Activated CD4-positive, CD25-positive, alpha-beta regulatory T cell (primary cell): ENCODE results near the gene MEGF9.

Experiments
- DNase-seq, 4 experiments: peaks; one replicate each; lab custom pipeline; 2025; lab: John Stamatoyannopoulos, UW

MEGF9 gene

DNA sequence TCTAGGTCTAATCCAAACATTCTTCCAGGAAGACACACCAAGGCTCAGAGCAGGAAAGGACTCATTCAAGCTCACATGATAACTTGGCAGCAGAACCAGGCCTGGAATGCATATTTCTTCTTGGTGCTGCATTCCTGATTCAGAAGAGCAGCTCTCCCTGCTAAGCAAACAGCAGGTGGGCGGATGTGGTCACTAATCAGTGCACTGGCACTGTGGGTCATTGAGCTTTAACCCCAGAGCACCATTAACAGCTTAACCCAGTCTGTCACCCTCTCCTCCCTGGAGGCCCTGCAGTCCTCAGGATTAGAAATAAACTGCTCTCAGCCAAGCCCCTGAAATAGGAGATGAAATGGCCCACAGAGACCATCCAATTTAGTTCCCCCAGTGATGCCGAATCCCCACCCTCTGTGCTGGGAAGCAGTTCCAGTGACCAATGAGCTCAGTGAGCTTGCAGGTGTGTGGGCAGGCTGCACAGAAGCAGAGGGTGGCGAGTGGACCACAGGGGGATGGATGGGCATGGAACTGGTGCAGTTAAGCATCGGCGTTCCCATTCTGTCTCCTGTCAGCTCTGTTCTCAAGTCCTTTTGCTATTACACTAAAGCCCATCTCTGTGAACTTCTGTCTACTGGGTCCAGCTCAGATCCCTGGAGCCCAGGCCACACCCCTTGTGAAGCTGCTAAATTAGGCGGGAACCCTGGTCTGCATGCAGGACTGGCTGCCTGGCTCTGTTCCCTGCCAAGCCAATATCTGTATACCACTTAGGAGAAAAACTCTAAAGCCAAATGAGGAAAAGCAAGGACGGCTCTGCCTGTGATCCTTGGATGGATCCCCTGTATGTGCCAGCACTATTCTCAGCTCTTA, 16.6 kb upstream of the MEGF9 start:
- no peak for DNase-seq

DNA sequence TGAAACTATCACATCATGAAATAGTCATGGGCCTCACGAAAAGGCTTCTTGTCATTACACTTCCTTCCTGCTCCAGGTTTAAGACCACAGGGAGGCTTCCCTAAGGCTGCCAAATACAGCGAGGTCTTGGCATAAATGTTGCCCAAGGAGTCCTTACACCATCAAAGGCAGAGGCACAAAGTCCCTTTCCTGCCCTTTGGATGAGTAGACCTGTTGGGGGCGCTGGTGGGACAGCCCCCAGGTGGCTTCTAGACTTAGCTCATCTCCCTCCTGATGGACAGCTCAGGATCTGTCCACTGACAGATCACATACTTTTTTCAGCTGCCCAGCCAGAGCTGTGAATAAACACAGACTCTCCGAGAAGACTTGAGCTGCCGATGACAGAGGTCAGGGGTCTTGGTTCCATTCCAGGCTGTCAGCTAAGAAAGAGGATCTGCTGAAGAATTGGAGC, 15.5 kb upstream of the MEGF9 start:
- no peak for DNase-seq

DNA sequence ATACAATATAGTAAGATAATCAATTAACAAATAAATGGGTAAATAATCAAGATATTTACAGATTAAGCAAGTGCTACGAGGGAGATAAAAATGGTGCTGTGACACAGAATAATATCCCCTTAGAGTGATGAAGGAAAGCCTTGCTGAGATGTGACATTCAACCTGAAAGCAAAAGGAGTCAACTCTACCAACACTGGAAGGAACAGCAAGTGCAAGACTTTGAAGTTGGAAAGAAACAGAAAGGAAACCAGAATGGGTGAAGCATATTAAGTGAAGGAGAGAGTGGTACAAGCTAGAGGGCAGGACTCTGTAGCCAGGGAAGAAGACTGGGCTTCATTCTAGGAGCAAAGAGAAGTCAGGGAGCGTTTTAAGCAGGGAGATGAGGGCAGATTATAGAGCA, 12.2 kb upstream of the MEGF9 start:
- no peak for DNase-seq

DNA sequence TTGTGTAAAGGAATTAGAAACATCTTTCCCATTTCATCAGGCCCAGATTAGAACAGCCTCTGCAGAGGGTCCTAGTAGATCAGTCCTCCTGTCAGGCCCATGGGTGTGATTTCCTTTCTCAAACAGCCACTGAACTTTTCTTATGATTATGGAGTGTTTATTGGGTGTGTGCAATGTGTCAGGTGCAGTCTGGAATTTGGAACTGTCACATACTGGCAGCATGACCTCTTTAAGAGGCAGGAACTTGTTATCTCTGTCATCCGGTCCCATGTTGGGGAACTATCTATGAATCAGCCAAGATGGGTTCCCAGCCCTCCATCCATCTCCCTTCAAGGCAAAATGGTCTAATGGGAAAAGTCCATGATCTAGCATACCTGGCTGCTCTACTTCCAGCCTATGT, 11.6 kb upstream of the MEGF9 start:
- DNase-seq: no peak

DNA sequence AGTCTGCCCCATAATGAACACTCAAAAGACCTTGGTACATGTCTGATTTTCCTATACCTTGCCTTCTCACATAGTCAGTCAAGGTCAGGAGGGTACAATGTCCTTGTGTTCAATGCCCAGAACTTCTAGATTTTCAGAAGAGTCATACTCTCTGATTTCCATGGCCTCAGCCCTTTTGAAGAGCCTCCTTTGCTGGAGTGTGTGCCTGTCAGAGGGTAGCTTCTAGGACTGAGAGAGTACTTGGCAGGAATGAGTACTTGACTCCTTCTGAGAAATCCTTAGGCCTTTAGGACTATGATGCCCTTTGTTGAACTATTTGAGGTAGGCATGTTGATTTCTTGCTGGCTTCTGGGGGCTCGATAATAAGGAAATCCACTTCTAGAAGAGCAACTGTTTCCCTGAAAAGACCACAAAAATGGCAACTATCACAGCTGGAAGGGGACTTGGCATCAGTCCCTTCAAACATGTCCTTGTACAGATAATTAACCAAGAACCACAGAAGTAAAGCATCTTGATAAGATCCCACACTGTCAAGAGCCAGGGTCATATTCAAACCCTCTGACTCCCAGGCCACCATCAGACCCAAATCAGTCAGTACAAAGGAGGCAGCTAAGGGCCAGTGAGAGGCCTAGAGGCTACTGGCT, 10.6 kb upstream of the MEGF9 start:
- no peak for DNase-seq

DNA sequence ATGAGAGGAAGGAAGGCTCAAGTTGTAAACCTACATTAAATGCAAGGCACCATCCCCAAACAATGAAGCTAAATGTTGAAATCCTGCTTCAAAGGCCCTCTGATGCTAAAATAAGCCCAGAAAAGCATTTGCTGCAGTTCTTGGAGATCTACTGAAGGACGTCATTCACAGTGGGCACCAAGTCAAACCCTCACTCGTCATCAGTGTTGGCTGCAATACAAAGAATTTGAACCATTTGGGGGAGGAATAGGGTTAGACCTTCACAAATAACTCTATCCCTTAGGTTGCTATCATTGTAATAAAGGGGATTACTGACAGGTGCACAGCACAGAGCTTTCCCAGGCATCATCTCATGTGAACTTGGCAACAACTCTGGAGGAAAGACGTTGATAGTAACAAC, 9.3 kb upstream of the MEGF9 start:
- DNase-seq: no peak

DNA sequence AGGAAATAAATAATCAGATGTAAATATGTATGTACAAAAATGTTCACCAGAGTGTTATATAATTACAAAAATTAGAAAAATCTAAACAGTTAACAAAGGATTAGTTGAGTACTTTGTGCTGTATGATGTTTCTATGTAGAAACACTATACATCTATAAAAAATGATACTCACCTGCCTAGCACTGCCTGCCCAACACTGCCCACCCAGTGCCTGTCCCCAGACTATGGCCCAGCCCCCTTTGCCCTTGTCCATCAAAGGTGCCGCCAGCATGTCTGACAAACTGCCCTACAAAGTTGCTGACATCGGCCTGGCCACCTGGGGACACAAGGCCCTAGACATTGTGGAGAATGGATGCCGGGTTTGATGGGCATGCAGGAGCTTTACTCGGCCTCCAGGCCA, 6.1 kb upstream of the MEGF9 start:
- no peak for DNase-seq

DNA sequence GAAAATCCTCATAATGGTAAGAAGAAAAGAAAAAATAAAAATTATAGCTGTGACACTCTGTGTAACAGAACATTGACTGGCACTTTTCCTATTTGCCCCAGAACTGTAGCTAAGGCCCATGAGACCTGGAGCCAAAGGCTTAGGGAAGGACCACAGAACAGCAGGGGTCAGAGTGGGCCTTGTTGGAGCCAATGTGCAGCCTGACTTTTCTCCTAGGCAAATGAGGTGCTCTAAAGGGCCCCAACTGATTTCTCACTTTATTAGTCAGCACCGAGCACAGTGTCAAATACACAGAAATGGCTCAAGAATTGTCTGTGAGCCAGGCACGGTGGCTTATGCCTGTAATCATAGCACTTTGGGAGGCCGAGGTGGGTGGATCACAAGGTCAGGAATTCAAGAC, 4.0 kb upstream of the MEGF9 start:
- no peak for DNase-seq

DNA sequence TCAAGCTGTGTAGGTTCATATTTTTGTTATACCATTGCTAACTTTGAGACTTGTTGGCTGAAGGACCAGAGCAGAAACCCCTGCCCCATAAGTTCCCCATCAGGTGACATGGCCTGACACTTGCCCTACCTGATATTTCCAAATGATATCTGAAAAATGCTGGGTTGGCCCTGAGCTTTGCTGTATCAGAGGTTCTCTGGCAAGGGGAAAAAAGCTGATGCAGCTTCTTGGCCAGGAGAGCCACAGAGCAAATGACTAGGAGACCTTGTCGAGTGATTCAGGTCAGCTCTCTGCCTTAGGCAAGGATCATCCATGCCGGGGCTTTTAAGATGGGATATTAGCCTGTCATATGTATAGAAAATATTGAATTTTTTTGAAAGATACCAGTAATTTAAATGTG, 2.9 kb upstream of the MEGF9 start:
- no peak for DNase-seq

DNA sequence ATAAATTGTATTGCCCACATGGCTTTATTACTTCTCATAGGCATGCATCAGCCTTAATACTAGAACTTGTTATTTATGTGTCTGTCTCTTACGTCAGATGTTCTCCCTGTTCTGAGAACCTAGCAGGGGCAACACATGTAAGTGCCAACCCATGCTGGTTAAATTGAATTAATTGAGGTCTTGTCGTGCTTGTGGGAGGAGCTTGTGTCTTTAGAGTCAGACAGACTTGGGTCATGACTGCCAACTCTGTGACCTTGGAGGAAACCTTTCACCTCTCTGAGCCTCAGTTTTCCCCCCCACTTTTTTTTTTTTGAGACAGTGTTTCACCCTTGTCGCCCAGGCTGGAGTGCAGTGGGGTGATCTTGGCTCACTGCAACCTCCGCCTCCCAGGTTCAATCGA, 2.2 kb upstream of the MEGF9 start:
- no peak for DNase-seq

DNA sequence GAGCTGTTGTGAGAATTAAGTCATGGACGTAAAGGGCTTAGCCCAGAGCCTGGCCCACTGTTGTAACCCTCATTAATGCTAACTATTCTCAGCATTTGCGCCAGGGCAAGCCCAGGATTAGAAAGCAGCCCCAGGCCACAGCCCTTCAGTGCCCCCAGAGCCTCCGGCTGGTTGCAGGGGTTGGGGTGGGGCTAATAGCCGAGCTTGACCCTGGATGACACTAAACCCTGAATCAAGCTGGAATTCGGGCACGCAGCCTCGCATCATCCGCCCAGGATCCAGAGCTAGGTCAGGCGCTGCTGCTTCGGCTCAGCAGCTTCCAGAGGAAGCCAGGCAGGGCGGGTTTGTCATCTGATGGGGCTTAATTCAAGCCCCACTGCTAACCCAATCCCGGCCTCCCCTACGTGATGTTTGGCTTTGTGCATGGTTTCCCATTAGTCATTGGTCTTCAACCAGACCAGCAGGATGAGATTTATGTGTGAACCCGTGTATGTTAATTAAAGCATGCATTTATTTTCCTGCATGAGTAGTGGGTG, 1.2 kb upstream of the MEGF9 start:
- DNase-seq: no peak

DNA sequence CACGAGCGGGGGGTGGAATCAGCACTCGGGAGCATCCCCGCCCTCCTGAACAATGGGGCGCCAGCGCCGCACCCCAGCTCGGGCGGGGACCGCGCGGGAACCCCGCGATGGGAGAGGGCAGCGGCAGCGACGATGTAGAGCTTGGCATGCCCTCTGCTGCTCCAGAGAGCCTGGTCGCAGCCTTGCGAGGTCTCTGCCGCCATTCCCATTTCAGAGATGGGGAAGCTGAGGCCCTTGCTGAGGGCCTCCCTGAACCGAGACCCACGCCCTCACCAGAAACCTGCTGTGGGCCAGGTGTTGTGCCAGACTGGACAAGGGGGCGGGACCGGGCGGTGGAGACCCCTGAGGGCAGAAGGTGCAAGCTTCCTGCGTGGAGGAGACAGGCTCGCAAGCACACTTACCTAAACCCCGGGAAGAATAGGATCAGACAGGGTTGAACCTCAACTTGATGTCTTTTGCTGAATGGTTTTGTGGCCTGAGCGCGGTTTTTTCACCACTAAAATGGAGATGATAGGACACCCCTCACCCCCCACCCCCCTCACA, 647 bp upstream of the MEGF9 start:
- DNase-seq: no peak

DNA sequence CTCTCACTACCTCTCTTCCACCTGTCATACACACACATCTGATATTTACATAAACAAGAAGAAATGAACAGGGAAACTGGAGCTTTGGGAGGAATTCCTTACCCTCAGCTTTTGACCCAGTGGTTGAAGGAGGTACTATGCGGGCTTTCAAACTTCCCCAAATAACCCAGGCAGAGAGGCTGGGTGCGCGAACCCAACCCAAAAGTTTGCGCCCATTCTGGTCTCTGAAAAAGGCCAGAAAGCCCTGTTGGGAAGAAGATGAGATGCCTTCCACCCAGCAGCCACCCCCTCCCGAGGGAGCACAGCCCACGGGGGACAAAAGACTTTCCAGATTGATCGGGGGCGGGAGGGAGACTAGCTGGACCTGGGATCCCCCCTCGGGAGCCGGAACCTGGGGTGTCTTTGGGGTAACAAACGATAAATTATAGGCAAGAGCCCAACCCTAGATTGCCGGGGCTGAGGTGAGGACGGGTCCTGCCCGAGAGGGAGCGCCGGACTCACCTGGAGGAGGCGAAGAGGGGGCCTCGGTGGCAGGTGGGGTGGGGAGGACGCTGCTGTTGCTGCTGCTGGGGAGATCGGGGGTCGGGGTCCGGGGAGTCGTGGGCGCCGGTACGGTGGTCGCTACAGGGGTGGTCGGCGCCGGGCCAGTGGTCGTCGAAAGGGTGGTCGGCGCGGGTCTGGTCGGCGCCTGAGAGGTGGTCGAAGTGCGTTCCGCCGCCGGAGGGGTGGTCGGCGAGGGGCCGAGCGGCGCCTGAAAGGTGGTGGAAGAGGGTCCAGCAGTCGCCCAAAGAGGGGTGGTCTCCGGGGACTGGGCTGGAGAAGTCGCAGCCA, 798 bp downstream of the MEGF9 start:
- no peak for DNase-seq

DNA sequence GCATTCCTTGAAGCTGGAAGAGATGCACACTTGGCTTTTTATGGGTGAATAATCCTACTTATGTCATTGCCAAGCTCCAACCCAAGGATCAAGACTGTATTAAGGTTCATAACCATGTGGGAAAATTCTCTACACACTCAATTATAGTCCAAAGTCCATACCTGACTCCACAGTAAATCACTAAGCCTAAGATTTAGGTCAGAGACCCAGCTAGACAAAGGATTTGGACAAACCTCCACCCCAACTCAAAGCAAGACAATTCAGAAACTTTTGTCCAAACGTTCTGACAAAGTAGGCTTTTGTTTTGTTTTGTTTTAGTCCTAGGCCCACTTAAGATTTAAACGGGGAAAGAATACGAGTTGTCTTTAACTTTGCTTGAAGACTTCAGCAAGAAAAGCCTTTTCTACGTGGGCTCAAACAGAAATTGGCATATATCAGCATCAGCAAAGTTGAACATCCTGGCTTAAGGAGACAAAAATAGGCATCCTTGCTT, 1.7 kb downstream of the MEGF9 start:
- no peak for DNase-seq

DNA sequence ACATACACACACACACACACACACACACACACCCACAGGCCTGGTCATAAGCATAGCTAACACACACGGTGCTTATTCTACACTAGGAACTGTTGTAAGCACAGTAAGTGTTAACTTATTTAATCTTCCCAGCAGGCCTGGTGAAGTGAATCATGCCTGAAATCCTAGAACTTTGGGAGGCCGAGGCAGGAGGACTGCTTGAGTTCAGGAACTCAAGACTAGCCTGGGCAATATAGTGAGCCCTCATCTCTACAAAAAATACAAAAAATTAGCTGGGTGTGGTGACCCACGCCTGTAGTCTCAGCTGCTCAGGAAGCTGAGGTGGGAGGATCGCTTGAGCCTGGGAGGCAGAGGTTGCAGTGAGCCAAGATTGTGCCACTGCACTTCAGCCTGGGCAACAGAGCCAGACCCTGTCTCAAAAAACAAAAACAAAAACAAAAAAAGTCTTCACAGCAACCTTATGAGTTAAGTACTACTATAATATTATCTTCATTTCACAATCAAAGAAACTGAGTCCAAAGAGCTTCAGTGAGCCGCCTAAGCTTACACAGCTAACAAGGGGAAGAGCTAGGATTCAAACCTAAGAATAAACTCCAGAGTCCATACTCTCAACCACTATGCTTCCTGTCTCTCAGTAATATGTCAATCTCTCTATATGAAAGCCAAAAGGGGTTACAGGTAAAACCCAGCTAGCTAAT, 2.3 kb downstream of the MEGF9 start:
- no peak for DNase-seq

DNA sequence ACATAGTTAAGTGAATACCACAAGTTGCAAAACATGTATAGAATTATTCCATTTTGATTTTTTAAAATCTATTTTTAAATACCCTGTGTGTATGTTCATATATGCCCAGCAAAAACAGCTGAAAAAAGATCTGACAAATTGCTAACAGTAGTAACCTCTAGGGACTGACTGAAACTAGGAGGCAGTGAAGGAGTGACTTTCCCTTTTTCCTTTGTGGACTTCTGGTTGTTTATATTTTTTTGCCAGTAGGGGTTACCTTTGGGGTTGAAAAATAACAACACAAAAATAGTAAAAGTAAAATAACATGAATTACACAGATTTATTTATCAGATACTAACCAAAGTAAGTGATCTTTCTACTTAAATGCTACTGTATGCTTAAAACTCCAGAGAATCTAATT, 2.9 kb downstream of the MEGF9 start:
- DNase-seq: no peak

DNA sequence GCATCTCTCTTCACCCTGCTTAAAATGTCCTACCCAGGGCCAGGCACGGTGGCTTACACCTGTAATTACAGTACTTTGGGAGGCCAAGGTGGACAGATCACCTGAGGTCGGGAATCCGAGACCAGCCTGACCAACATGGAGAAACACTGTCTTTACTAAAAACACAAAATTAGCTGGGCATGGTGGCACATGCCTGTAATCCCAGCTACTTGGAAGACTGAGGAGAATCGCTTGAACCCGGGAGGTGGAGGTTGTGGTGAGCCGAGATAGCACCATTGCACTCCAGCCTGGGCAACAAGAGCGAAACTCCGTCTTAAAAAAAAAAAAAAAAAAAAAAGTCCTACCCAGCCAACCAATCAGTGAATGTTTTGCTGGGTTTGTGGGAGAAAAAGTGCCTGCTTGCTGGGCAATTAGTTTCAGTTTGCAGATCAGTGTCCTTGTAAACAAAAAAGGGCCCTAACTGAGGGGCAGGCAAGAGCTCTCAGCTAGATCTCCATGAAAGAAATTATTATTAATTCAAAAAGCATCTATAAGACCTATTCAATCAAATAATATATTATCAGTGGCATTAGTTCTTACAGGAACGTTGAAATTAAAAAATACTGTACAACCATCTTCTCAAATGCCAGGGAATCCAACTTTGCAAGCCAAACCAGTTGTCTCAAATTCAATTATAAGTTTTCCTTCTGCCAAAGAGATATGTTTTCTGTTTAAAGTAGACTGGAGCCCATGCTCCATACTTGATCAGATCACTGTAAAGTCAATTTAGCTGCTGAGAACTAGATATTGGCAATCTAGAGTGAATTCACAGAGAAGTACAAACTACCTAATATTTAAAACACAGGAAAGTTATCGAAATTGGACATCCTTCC, 3.9 kb downstream of the MEGF9 start:
- DNase-seq: no peak

DNA sequence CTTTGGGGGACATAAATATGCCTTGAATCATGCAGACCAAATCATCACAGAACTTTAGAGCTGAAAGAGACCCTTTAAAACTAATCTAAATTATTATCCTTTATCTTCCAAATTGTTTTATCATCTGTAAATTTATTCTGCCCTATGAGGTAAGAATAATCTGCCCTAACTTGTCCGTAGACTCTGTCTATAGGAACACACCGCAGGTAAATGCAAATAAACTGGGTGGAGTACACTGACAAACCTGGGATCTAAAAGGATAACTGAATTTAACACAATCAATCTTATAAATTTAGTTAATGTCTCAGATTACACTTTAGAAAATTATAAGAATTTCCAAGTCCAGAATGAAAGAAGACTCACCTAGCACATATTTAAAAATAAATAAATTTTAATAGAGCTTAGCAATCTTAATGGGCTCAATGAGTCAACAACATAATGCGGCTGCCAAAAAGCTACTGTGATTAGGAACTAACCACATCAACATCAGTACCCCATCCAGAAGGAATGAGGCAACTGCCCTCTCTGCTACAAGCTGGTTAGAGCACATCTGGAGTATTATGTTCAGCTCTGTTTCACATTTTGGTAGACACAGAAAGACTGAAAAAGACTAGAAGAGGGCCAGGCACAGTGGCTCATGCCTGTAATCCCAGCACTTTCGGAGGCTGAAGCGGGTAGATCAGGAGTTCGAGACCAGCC, 5.6 kb downstream of the MEGF9 start:
- no peak for DNase-seq

DNA sequence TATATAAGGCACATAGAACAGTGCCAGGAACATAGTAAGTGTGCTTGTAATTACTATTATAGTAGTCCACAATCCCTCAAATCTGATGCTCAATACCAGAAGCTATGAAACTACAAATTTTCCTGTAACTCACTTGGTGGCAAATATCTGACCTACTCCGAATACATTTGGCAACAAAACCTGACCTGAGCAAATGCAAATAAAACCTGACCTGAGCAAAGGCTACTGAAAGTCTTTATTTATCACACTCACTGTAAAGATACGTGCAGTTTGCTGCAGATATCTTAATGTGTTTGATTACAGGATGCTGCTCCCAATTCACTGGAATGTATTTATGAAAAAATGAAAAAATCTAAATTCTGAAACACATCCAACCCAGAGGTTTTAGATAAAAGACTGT, 7.1 kb downstream of the MEGF9 start:
- DNase-seq: no peak

DNA sequence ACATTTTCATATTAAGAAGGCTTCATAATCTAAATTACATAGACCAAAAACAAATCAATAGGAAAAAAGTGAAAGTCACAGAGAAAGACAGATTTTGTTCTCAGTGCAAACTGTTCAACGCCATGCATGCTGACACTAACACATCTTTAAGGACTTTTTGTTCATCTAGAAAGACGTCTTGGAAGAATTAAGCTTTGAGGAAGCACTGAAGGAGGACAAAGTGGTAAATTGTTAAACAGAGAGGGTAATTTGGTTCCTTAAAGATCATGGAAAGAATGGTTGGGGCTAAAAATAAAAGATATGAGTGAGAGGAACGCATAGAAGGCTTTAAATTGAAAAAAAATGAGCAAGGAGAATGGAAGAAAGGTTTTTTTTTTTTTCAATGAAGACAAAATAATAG, 9.1 kb downstream of the MEGF9 start:
- no peak for DNase-seq
